Keratinocyte (primary cell): Measurements from ENCODE around the gene CD46. TPM values are rescaled to one million over a fixed set of nuclear protein-coding genes. Genes with fewer than 3 reads are reported as not detected.
"Not testable (repeated sequence)": the region's sequence is repeated elsewhere in the genome, so short reads cannot be mapped to it uniquely, and the experiment has no call there.

ENCODE experiments used
- DNase-seq: peaks from one replicate; pipeline ENCODE4 v3.0.0-alpha.2; 2011; ENCODE audit warnings: low read depth, missing footprints, low spot score
- FAIRE-seq: peaks from 2 replicates; lab custom pipeline; 2011; peaks lifted over from hg19 to GRCh38; lab: Jason Lieb, UNC
- H2AFZ ChIP-seq: 2 replicates; pipeline ENCODE4 v1.6.0; 2012; ENCODE audit warnings: low read length, control low read depth, inconsistent platforms; ENCODE audit not compliant: control insufficient read depth
- H3K27ac ChIP-seq: 2 replicates; pipeline ENCODE4 v1.5.1; 2011; ENCODE audit warnings: low read length; ENCODE audit not compliant: control insufficient read depth, insufficient read depth
- H3K27me3 ChIP-seq: 3 replicates; pipeline ENCODE4 v1.6.0; 2011; ENCODE audit warnings: low read length; ENCODE audit not compliant: control insufficient read depth, insufficient read depth; ENCODE audit errors: extremely low read depth
- H3K36me3 ChIP-seq, 2 experiments: 2 replicates in 1 of 2; 3 replicates in 1 of 2; pipeline ENCODE4 v1.5.1; 2011; ENCODE audit warnings: low read length in 2 of 2, mild to moderate bottlenecking in 1 of 2; ENCODE audit not compliant: control insufficient read depth in 2 of 2, insufficient read depth in 2 of 2; ENCODE audit errors: extremely low read depth in 1 of 2
- H3K4me1 ChIP-seq: 3 replicates; pipeline ENCODE4 v1.5.1; 2011; ENCODE audit warnings: low read length; ENCODE audit not compliant: control insufficient read depth, insufficient read depth; ENCODE audit errors: extremely low read depth
- H3K4me2 ChIP-seq: 3 replicates; pipeline ENCODE4 v1.6.0; 2011; ENCODE audit warnings: low read depth, low read length; ENCODE audit not compliant: control insufficient read depth, insufficient read depth; ENCODE audit errors: extremely low read depth
- H3K4me3 ChIP-seq, 3 experiments: fragments of 200-600 bp in 1 of 3; sonication (generic) in 1 of 3; 2 replicates in 2 of 3; 3 replicates in 1 of 3; pipeline ENCODE4 v1.5.1; 2011 to 2016; ENCODE audit warnings: low read length in 3 of 3, mild to moderate bottlenecking in 3 of 3, control low read depth in 2 of 3, inconsistent platforms in 1 of 3, low read depth in 1 of 3, mixed read lengths in 1 of 3, mixed run types in 1 of 3, moderate library complexity in 1 of 3; ENCODE audit not compliant: control insufficient read depth in 2 of 3, insufficient read depth in 2 of 3; ENCODE audit errors: extremely low read depth in 1 of 3
- H3K79me2 ChIP-seq: 2 replicates; pipeline ENCODE4 v1.6.0; 2012; ENCODE audit warnings: low read length; ENCODE audit not compliant: control insufficient read depth, insufficient read depth
- H3K9ac ChIP-seq: 3 replicates; pipeline ENCODE4 v1.6.0; 2011; ENCODE audit warnings: low read length; ENCODE audit not compliant: control insufficient read depth, insufficient read depth; ENCODE audit errors: extremely low read depth
- H3K9me1 ChIP-seq: 3 replicates; pipeline ENCODE4 v1.6.0; 2011; ENCODE audit warnings: low read length; ENCODE audit not compliant: control insufficient read depth, insufficient read depth; ENCODE audit errors: extremely low read depth
- H3K9me3 ChIP-seq: 2 replicates; pipeline ENCODE4 v1.5.1; 2012; ENCODE audit warnings: low read depth, low read length; ENCODE audit not compliant: control insufficient read depth
- H4K20me1 ChIP-seq: 3 replicates; pipeline ENCODE4 v1.6.0; 2011; ENCODE audit warnings: low read length; ENCODE audit not compliant: control insufficient read depth, insufficient read depth; ENCODE audit errors: extremely low read depth
- CTCF ChIP-seq, 3 experiments: IDR thresholded peaks in 1 of 3; conservative IDR thresholded peaks in 1 of 3; optimal IDR thresholded peaks in 1 of 3; 2 replicates in 2 of 3; 3 replicates in 1 of 3; pipeline versions ENCODE3 to v1.5.1; 2011; ENCODE audit warnings: low read length in 3 of 3, mild to moderate bottlenecking in 3 of 3, moderate library complexity in 2 of 3, control low read depth in 1 of 3, inconsistent platforms in 1 of 3; ENCODE audit not compliant: insufficient read depth in 2 of 3; ENCODE audit errors: extremely low read depth in 1 of 3
- EZH2 ChIP-seq: IDR thresholded peaks from one replicate; pipeline ENCODE4 v1.6.1; 2012; ENCODE audit warnings: inconsistent platforms, mild to moderate bottlenecking, low read length, moderate library complexity
- dilution Hi-C: fragments of 300-500 bp; cut with MboI; formaldehyde crosslinking; loops from one replicate; pipeline ENCODE4 v1.7.0; 2020; ENCODE audit warnings: low sequenced_read_pairs; ENCODE audit not compliant: extremely low pct_ligation_motif_present
- polyA plus RNA-seq, 5 experiments: library from polyadenylated mRNA; depleted of rRNA in 3 of 5; stranded (reverse) in 3 of 5; stranded (forward) in 1 of 5; unstranded in 1 of 5; fragments of >200 nt; gene quantifications; 1 replicate in 1 of 5; 2 replicates in 3 of 5; 3 replicates in 1 of 5; pipeline versions ENCODE4 v1.2.1 to v1.2.3, GENCODE V29; 2011 to 2012; ENCODE audit warnings: missing spikeins in 2 of 5, low read depth in 1 of 5, low replicate concordance in 1 of 5

The CD46 gene
- polyA plus RNA-seq, 1 donor (not counting 4 experiments of a cell fraction or from before 2014, with no cell fraction given), result 298 TPM

DNA sequence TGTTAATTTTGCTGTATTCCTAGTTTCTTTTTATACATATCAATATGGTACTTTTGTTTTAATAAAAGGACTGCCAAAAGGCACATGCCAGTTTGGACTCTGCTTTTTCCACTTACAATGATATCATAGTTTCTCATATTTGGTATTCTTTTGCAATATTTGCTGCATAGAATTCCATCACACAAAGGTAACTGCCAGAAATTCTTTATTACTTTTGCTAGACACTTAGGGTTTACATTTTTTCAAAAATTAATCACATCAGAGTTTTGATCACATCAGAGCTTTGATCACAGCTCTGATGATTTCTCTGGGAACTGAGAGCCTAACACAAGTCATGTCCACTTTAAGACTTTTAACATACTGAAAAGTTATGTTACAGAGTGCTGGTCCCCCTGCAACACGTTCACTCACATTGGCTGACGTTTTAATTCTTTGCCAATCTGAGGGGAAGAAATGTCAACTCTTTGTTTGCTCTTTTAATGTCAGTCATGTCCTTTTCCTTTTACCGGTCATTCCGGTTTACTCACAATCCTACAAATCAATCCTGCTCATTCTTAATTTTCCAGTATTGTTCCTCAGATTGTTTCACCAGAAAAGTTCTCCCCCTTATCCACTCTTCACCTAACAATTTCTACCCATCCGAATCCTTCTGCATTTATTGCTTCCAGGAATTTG lies 1.1 kb upstream of the CD46 start:
- dilution Hi-C loops, result no loop called here
- DNase-seq (no peak), FAIRE-seq (peak; percentile 41)
- TF ChIP-seq CTCF (optimal IDR thresholded peaks at IDR 0.05 in 1 of 3, IDR thresholded peaks at IDR 0.05 in 1 of 3, conservative IDR thresholded peaks at IDR 0.05 in 1 of 3; ENCODE audit: extremely low read depth in 1 of 3, insufficient read depth in 2 of 3, low read length in 3 of 3), result no peak
- no peak for TF ChIP-seq EZH2
- Histone ChIP-seq H3K4me3 (peak overlapping the region; percentile 61 to 94 (median 90)), H3K9ac (peak overlapping the region; percentile 93), H2AFZ (peak overlapping the region; percentile 49), H3K9me3 (no peaks in the 10 kb centered on the region), H4K20me1 (peaks cover 6% of the 10 kb centered on the region), H3K9me1 (no peaks in the 10 kb centered on the region), H3K79me2 (peaks cover 39% of the 10 kb centered on the region), H3K27ac (peak overlapping the region; percentile 87), H3K36me3 (no peaks in the 10 kb centered on the region), H3K4me2 (peak overlapping the region; percentile 95), H3K27me3 (no peaks in the 10 kb centered on the region), H3K4me1 (peaks cover 35% of the 10 kb centered on the region)

GRCh38 chr1:207751463-207751789 lies 428 bp upstream of the CD46 start:
- H3K9me3 ChIP-seq, DNase-seq, FAIRE-seq, H3K9me1 ChIP-seq, H4K20me1 ChIP-seq, H3K36me3 ChIP-seq, dilution Hi-C loops, H3K27me3 ChIP-seq: not testable (repeated sequence)
- Histone ChIP-seq H3K9ac (peak overlapping the region; percentile 93), H3K4me1 (peaks cover 41% of the 10 kb centered on the region), H2AFZ (peak overlapping the region; percentile 86), H3K27ac (peak overlapping the region; percentile 87), H3K4me2 (peak overlapping the region; percentile 95), H3K4me3 (peak overlapping the region; percentile 61 to 94 (median 90)), H3K79me2 (peaks cover 45% of the 10 kb centered on the region)
